Measurements from ENCODE around the gene TANGO2. TPM values are rescaled to one million over a fixed set of nuclear protein-coding genes. Genes with fewer than 3 reads are reported as not detected.

The TANGO2 gene
- total and polyA plus RNA-seq, 10 of the 15 experiments (the other 5 are each of a cell fraction or from before 2014, with no cell fraction given) = 4.0 to 24.8 (median 20.9) TPM

GRCh38 chr22:20080776-20081654 is 60.1 kb downstream of the TANGO2 start:
- no peak for DNase-seq (ENCODE audit: low read depth, low spot score)
- Histone ChIP-seq H3K27me3 (replicated peaks in 1 of 2; ENCODE audit: control insufficient read depth in 2 of 2, insufficient read depth in 2 of 2, low read length in 1 of 2) (no peaks in the 10 kb centered on the region), H3K4me3 (peak overlapping the region; percentile 93), H3K4me1 (ENCODE audit: control insufficient read depth, insufficient read depth, low read length) (peaks cover 8% of the 10 kb centered on the region), H3K9me3 (replicated peaks; ENCODE audit: control insufficient read depth, insufficient read depth, low read length) (no peaks in the 10 kb centered on the region), H3K4me2 (ENCODE audit: control insufficient read depth, insufficient read depth) (peak overlapping the region; percentile 97), H3K79me2 (ENCODE audit: control insufficient read depth, insufficient read depth, low read length) (peaks cover 57% of the 10 kb centered on the region), H3K27ac (ENCODE audit: control insufficient read depth, insufficient read depth) (peak overlapping the region; percentile 71), H3K36me3 (ENCODE audit: control insufficient read depth in 2 of 2, insufficient read depth in 2 of 2, low read length in 1 of 2) (no peaks in the 10 kb centered on the region), H2AFZ (ENCODE audit: control insufficient read depth, low read depth, low read length) (peak overlapping the region; percentile 53), H4K20me1 (ENCODE audit: control insufficient read depth, insufficient read depth) (no peaks in the 10 kb centered on the region), H3K9ac (ENCODE audit: control insufficient read depth, insufficient read depth, low read length) (peak overlapping the region; percentile 62)
- ChIA-PET RAD21 (ENCODE audit: unreplicated experiment) (no interaction called here), POLR2A (interaction anchor here (0.7 kb wide), 1 partner anchor 11 kb away, joined by 3 read pairs; no protein-coding TSS in a partner anchor), SMC1A (ENCODE audit: uncharacterized antibody, unreplicated experiment) (no interaction called here), CTCF (interaction anchor here (1.2 kb wide), 1 partner anchor 40 kb away, joined by 3 read pairs; no protein-coding TSS in a partner anchor)
- TF ChIP-seq, protein P1, sequence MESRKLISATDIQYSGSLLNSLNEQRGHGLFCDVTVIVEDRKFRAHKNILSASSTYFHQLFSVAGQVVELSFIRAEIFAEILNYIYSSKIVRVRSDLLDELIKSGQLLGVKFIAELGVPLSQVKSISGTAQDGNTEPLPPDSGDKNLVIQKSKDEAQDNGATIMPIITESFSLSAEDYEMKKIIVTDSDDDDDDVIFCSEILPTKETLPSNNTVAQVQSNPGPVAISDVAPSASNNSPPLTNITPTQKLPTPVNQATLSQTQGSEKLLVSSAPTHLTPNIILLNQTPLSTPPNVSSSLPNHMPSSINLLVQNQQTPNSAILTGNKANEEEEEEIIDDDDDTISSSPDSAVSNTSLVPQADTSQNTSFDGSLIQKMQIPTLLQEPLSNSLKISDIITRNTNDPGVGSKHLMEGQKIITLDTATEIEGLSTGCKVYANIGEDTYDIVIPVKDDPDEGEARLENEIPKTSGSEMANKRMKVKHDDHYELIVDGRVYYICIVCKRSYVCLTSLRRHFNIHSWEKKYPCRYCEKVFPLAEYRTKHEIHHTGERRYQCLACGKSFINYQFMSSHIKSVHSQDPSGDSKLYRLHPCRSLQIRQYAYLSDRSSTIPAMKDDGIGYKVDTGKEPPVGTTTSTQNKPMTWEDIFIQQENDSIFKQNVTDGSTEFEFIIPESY (IDR thresholded peaks at IDR 0.05) = peak; percentile 63; the same call in 1 of the 2 replicates
- TF ChIP-seq JUNB (IDR thresholded peaks at IDR 0.05) = no peak
- peak; percentile 8; the same call in 1 of the 2 replicates for TF ChIP-seq PKNOX1 (IDR thresholded peaks at IDR 0.05)
- peak; percentile 56; the same call in 1 of the 2 replicates for TF ChIP-seq MLLT1 (IDR thresholded peaks at IDR 0.05)
- no peak for FAIRE-seq
- in situ Hi-C loops (cut with MboI) (no loop called here), intact Hi-C loops (cut with micrococcal nuclease; ENCODE audit: unreplicated experiment) (no loop called here)
- WGBS (ENCODE audit: insufficient coverage, insufficient replicate concordance, low lambda C conversion rate, missing lambda C conversion rate) = 50% methylated on average over 27 of the region's 27 CpGs
- ATAC-seq = peak; percentile 7; the same call in 2 of the 3 replicates
- BruUV-seq (replicated peaks) = TSS peak; percentile 58
